ENCODE results near the gene DUOX2.

Gene DUOX2

DNA sequence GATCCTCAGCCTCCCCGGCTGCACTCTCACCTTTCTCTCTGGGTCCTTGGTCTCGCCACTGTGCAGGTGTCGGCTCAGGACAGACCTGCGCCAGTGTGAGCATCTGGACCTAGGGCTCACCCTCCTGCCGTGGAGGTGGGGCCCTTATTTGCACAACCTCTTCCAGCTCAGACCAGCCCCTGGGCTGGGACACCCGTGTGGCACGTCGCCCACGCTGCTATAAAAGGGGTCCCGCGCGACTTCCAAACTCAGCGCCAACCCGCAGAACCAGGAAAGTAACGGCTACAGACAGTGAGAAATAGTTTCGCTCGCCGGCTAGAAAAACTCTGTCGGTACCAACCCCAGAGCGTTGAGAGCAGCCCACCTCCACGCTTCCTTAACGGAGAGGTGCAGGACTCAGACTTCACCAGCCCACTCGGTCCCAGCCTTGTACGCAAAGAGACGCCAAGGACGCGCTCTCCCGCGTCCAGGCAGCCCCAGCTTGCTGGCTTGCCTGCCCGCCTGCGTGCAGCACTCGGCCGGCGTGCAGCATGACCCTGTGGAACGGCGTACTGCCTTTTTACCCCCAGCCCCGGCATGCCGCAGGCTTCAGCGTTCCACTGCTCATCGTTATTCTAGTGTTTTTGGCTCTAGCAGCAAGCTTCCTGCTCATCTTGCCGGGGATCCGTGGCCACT is at the start of gene DUOX2, which contains the start of gene DUOXA2:
Gene DUOX2, minus strand, starts transcription at position 97 of the 675 bp plus-strand sequence. CDS start 761 bp downstream, outside the sequence.
Gene DUOXA2, plus strand, starts transcription at position 251 of the 675 bp plus-strand sequence. Its CDS starts 280 bp downstream, at position 531.
- no peak for DNase-seq

DNA sequence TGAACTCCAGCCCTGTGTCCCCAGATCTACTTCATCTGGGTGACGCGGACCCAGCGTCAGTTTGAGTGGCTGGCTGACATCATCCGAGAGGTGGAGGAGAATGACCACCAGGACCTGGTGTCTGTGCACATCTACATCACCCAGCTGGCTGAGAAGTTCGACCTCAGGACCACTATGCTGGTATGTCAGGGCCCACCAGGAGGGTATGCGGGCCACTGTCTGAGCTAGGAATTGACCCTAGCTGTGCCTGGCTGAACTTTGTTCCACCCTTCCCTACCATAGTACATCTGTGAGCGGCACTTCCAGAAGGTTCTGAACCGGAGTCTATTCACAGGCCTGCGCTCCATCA is 49.5 kb upstream of the DUOX2 start:
- no peak for DNase-seq

DNA sequence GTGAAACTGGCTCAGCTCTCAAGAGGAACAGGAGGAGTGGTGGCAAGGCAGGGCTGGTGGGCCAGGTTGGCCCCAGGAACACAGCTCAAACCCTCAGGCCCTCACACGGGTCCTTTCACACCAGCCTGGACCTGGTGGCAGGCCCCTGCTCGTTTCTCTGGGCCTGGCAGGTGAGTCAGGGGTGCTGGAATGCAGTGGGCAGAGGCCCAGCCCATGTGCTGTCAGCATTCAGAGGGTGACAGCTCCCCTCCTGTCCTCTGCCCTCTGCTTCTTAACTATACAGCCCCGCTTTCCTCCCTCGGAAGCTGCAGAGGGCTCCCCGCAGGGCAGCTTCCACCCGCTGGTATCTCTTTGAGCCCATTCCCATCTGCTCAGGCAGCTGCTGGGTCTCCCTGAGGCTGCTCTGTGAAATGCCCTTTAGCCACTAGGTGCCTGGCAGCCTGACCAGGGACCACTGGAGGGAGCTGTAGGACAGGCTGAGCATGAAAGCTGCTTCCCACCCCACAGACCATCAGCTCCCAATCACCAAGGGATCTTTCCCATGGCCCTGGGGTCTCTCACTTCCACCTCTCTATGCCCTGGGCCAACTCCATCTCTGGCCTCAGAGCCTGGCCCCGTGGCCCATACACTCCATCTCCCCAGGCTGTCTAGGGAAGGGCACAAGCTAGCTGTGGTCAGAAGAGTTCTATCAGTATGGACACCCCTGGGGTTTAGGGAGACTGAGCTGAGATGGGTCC is 49.0 kb upstream of the DUOX2 start:
- DNase-seq, result peak; percentile 85

DNA sequence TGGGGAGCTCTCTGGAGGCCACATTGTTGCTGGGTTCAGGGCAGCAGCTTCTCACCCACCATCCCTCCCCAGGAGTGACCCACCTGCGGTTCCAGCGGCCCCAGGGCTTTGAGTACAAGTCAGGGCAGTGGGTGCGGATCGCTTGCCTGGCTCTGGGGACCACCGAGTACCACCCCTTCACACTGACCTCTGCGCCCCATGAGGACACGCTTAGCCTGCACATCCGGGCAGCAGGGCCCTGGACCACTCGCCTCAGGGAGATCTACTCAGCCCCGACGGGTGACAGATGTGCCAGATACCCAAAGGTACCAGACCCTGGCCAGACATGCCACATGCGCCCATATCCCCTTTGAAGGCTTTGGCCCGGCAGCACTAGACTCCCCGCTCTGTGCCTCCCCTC is 47.7 kb upstream of the DUOX2 start:
- DNase-seq, result no peak

DNA sequence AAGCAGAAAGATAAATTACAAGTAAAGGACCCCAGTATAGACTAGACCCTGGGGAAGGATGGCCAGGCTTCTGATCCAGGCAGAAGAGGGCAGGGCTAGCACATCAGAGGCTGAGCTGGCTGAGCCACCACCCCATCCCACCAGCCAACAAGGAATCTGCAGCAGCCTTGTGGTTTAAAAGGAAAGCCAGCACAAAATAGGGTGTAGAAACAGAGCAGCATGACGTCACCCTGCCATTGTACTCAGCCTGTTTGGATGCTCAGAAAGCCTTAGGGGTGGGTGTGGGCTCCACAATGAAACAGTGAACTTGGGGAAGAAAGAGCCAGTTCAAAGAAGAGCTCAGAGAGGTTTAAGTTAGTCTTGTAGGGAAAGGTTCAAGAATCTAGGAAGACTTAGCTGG is 44.0 kb upstream of the DUOX2 start:
- DNase-seq, result peak; percentile 80

DNA sequence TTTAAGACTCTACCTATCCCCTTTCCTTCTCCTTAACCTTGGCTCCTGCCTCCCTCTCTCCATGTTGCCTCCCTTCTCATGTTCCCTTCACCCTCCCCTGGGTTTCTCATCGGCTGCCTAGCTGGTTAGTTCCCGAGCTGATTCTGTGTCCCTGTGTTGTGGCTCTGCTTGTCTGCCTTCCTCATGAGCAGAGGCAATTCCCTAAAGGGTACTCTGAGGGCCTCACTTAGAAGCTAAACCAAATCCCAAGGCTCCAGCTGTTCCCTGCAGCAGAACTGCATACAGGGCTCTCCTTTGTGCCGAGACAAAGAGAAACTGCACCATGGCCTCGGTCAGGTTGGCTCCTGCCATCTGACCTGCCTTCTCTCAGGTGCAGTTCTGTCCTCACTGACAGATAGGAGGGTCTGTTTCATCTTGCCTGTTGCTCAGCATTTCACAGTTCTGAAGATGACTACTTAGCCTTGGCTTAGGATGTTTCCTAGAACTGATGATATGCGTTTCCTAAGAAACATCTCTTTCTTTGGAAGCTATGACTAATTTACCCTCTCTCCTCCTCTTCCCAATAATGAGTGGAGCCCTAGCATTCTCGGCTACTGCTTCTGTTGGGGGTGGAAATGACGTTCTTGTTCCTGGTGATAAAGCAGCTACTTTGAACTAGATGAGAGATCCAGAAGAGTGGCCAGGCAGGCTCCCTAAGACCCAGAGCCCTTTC is 42.9 kb upstream of the DUOX2 start:
- peak; percentile 56 for DNase-seq

DNA sequence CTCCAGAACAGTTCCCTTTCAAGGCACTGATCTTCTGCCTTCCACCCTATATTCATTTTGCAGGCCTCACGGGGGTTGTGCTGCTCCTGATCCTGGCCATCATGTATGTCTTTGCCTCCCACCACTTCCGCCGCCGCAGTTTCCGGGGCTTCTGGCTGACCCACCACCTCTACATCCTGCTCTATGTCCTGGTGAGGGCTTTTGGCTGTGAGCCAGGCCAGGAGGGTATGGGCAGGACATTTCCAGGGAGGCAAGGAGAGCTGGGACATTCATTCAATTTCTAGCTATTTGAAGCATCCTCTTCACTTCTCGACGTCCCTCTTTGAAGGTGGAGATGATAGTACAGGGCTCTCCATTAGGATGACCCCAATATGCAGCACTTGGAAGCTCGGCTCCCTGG is 41.8 kb upstream of the DUOX2 start:
- DNase-seq, result no peak

DNA sequence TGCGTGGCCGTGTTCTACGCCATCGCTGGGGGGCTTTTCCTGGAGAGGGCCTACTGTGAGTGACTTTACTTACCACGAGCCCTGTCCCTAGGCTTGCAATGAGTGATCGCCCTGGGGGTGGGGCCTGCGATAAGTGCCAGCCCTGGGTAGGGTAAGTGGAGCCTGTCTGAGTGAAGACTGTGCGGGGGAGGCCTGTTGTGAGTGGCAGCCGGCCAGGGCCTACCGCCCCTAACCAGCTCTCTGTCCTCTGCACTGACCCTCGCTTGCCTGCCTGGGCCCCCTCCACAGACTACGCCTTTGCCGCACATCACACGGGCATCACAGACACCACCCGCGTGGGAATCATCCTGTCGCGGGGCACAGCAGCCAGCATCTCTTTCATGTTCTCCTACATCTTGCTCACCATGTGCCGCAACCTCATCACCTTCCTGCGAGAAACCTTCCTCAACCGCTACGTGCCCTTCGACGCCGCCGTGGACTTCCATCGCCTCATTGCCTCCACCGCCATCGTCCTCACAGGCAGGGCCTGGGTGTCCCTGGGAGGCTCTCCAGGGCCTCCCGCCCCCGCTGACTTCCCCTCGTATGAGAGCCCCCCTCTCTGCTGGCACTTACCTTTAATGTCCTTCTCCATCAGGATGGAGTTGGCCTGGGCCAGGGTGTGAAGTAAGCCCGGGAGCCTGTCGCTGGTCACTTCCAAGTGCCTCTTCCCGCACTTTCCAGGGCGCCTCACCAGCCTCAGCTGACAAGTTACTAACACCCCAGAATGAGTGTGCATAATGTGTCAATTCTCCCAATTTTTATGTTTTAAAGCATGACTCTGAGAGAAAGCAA is 38.2 kb upstream of the DUOX2 start:
- no peak for DNase-seq

DNA sequence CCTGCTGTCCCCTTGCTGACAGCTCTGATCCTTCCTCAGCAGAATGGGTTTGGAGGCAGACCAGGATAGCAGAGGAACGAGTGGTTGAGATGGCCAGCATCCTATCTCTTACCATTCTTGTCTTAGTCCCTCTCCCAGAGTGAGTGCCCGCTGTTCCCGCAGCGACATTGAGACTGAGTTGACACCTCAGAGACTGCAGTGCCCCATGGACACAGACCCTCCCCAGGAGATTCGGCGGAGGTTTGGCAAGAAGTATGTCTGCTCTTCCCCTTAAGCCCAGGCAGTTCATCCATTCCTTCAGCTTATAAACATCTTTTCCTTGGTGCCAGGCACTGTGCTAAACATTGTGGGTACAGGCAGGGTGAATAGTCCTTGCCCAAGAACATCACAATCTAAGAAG is 37.0 kb upstream of the DUOX2 start:
- DNase-seq, result no peak

DNA sequence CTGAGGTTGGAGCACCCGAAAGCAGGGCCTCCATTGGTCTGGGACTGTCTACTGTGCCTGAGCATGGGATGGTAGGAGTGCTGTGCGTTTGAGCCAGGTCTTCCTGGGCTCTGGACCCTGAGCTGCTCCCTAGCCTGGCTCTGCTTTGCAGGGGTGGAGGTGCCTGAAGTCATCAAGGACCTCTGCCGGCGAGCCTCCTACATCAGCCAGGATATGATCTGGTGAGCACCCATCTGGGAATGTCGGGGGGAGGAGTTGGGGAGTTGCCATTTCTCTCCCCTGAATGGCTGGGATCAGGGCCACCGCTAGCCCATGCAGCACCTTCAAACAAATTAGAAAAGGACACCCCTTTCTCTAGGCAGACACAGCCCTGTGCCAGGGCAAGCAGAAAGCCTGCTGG is 36.5 kb upstream of the DUOX2 start:
- peak; percentile 33 for DNase-seq

DNA sequence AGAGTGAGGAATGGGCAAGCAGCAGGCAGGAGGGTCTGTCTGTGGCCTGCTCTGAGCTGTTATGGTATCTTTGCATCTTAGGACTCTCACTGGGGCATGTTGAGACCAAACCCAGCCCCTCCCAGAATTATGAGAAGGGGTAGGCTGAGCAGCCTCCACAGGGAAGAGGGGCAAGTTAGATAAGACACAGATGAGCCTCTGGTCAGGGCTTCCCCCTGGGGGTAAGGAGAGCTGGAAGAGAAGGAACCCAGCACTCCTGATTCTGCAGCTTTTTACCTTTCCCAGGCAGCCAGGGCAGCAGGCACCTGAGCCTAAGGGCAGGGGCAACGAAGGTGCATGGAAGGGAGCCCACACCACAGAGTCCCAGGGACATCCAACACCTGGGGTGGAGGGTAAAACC is 35.1 kb upstream of the DUOX2 start:
- DNase-seq, result no peak

DNA sequence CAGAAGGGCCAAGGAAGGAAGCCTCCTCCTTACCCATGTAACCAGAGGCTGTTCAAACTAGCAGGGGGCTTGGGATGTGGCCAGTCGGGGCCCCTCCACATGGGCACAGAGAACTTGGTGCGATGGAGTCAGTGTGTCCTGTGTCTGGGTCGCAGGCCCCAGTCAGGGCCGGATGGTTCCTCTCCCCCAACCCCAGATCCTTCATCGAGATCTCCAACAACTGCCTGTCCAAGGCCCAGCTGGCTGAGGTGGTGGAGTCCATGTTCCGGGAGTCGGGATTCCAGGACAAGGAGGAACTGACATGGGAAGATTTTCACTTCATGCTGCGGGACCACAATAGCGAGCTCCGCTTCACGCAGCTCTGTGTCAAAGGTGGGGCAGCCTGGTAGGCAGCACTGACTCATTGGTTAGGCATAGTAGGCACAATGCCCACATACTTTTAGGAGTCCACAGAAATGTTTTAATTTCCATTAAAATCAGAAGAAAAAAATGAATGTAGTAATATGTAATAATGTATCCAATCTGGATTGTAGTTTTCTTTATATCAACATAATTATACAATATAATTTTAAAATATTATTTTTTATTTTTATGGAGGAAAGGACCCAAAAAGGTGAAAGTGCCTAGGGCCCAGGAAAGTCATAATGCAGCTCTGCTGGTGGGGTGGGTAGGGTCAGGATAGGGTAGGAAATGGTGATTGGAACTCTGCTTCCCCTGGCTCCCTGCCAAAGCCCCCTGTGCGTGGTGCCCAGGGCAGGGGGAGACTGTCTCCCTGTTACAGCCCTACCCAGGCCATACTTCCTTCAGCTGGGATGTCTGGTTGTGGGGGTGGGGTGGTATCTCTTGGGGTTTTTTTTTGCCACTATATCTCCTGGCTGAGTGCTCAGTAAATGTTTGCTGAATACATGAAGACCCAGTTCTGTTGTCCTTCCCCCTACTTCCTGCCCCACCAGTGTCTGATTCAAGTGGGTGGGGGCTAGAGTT is 34.4 kb upstream of the DUOX2 start:
- DNase-seq, result peak; percentile 13

DNA sequence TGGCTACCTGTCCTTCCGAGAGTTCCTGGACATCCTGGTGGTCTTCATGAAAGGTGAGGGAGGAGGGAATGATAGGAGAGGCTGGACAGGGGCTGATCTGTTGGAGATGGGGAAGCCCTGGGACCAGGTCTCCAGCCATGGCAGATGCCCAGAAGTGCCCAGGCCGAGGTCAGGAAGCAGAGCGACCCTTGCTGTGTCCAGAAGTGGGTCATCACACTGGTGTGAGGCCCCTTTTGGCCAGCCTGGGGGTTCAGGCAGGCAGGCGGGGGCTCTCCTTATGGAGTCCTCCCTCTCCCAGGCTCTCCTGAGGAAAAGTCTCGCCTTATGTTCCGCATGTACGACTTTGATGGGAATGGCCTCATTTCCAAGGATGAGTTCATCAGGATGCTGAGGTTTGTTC is 33.6 kb upstream of the DUOX2 start:
- no peak for DNase-seq

DNA sequence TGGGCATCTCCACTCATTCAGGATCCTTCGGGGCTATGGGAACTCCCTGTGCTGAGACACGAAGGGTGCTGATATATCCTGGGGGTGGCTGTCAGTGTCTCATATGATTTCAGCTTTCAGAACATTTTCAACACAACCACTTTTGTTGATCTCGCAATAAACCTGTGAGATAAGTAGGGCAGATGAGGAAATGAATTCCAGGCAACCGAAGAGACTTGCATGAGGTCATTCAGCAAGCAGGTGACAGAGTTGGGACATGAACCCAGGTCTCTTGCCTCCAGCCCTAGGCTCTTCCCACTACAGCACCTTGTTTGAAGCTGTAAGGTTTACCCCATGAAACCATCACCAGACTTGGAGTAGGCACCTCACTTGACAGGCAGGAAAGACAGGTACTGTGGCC is 32.4 kb upstream of the DUOX2 start:
- no peak for DNase-seq

DNA sequence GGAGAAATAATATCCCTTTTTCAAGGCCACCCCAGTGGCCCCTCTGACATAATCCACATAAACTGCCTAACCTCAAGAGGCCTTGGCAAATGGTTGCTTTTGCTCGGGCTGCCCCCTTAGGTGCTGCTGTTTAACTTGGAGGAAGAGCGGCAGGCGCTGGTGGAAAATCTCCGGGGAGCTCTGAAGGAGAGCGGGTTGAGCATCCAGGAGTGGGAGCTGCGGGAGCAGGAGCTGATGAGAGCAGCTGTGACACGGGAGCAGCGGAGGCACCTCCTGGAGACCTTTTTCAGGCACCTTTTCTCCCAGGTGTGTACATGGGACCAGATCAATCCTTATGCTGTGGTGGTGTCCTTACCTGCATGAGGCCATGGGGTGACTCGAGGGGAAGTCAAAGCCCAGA is 30.8 kb upstream of the DUOX2 start:
- no peak for DNase-seq

DNA sequence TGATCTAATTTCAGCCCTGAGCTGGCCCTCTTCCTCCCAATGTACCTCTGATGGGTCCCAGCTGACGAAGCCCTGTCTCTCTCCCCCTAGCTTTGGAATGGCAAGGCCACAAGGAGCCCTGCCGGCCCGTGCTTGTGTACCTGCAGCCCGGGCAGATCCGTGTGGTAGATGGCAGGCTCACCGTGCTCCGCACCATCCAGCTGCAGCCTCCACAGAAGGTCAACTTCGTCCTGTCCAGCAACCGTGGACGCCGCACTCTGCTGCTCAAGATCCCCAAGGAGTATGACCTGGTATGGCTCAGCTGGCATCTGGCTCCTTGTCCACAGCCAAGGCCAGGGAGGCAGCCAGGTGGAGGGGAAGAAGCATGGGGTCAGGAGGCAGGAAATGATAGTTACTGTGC is 30.0 kb upstream of the DUOX2 start:
- DNase-seq, result no peak

DNA sequence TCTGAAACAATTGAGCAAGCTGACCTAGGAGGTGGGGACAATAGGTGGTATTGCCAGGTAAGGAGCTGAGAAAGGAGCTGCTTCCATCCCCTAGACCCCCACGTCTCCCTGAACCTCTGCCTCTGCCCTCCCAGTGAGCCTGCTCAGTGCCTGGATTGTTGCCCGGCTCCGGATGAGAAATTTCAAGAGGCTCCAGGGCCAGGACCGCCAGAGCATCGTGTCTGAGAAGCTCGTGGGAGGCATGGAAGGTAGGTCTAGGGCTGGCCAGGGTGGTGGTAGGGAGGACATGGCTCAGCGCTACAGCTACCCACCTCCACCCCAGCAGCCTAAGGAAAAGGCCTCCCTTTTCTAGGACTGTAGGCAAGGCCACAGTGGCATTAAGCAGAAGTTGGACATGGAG is 29.1 kb upstream of the DUOX2 start:
- no peak for DNase-seq

DNA sequence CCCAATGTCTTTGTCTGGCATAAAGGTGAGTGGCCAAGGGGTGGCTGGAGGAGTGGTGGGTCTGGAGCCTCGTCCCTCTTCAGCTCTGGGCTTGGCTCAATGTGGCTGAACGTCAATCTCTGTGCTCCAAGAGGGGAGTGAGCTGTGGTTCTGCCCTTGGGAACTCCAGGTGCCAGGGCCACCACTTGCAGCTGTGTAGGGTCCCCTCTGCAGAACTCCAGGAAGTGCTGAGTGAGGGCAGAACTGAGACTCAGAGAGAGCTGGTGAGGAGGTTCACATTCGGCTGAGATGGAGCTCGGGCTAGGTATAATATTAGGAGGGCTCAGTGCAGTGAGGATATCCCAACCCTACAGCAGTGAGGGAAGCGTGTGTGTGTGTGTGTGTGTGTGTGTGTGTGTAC is 27.4 kb upstream of the DUOX2 start:
- no peak for DNase-seq

DNA sequence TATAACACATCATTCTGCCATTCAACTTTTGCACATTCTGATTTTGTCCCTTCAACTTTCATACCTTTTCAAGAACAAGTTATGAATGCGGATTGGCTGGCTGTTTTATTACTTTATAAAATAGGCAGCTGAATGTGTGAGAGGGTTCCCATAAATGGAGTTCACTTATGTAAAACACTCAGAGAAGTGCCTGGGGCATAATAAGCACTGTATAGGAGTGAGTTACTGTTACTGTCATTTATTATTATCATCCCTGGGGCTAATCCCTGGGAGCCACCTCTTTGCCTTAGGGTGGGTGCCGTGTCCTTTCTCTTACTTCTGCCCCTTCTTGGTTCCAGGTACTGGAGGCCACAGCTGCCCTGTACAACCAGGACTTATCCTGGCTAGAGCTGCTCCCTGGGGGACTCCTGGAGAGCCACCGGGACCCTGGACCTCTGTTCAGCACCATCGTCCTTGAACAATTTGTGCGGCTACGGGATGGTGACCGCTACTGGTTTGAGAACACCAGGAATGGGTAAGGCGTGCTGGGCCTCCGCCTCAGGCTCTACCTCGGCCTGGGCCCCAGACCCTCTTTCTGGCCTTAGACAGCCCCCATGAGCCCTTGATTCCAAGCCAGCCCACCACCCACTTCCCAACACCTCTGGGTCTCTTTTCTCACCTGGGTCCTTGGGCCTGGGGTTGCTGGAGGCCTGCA is 26.7 kb upstream of the DUOX2 start:
- no peak for DNase-seq

DNA sequence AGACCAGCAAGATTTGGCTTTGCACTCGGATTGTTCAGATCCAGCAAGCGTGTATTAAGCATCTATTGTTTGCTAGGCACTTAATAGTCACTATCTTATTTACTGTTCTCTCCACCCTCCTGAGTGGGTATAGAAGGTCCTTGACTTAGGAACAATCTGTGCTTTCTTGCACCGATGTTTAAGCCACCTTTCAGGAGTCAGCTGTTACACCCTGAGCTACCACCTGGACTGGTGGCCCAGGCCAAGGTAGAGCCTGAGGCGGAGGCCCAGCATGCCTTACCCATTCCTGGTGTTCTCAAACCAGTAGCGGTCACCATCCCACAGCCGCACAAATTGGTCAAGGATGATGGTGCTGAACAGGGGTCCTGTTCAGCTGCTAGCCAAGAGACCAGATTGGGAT is 25.8 kb upstream of the DUOX2 start:
- no peak for DNase-seq

Measured in EL (cell line).